Mucosa of rectum (tissue), 2 donors: ENCODE data around the gene SIN3A.
"Not testable (repeated sequence)": the region's sequence is repeated elsewhere in the genome, so short reads cannot be mapped to it uniquely, and the experiment has no call there.

Experiments used
- H3K27ac ChIP-seq, 2 donors: one replicate each; pipeline ENCODE4 v1.7.0; 2013; ENCODE audit warnings: inconsistent platforms in 2 of 2, low read depth in 2 of 2, low read length in 2 of 2
- H3K27me3 ChIP-seq, 2 donors: one replicate each; pipeline ENCODE4 v1.7.0; 2013; ENCODE audit warnings: low read length in 2 of 2; ENCODE audit not compliant: control insufficient read depth in 2 of 2, insufficient read depth in 2 of 2
- H3K36me3 ChIP-seq, 2 donors: one replicate each; pipeline ENCODE4 v1.7.0; 2013; ENCODE audit warnings: low read length in 2 of 2; ENCODE audit not compliant: control insufficient read depth in 2 of 2, insufficient read depth in 2 of 2
- H3K4me1 ChIP-seq, 2 donors: one replicate each; pipeline ENCODE4 v1.7.0; 2013; ENCODE audit warnings: low read length in 2 of 2, mild to moderate bottlenecking in 1 of 2; ENCODE audit not compliant: control insufficient read depth in 2 of 2, insufficient read depth in 2 of 2
- H3K4me3 ChIP-seq, 2 donors: one replicate each; pipeline ENCODE4 v1.7.0; 2013; ENCODE audit warnings: low read length in 2 of 2
- H3K9ac ChIP-seq, 2 donors: one replicate each; pipeline ENCODE4 v1.7.0; 2013; ENCODE audit warnings: low read length in 2 of 2, low read depth in 1 of 2, mild to moderate bottlenecking in 1 of 2
- H3K9me3 ChIP-seq, 2 donors: one replicate each; pipeline ENCODE4 v1.7.0; 2013; ENCODE audit warnings: low read length in 2 of 2; ENCODE audit not compliant: control insufficient read depth in 2 of 2
- donor health status: healthy.
- donor health status: Normal muscosa, but diverticular disease.

SIN3A gene

GRCh38 chr15:75451674-75452363 is at the start of gene SIN3A:
SIN3A (minus strand) TSS chr15:75451690; CDS start chr15:75430375, 21,315 bp downstream.
- Histone ChIP-seq H3K9me3 (no peaks in the 10 kb centered on the region), H3K4me3 (peak within 1 kb of the TSS; percentile 76 to 89), H3K27ac (peak within 1 kb of the TSS; percentile 99), H3K4me1 (peaks cover 29 to 37% of the 10 kb centered on the region in 2 donors), H3K27me3 (no peaks in the 10 kb centered on the region), H3K9ac (peak within 1 kb of the TSS; percentile 91 to 98), H3K36me3 (peaks cover 0 to 5% of the 10 kb centered on the region in 2 donors)

- Histone ChIP-seq H3K4me1 (no peaks in the 10 kb centered on the region), H3K27ac (no peak overlapping the region), H3K36me3 (peaks cover 6 to 33% of the 10 kb centered on the region in 2 donors), H3K9me3 (no peaks in the 10 kb centered on the region), H3K9ac (no peak overlapping the region), H3K4me3 (no peak overlapping the region), H3K27me3 (no peaks in the 10 kb centered on the region)
Observed at GRCh38 chr15:75493732-75494131, 42.2 kb upstream of the SIN3A start.

DNA sequence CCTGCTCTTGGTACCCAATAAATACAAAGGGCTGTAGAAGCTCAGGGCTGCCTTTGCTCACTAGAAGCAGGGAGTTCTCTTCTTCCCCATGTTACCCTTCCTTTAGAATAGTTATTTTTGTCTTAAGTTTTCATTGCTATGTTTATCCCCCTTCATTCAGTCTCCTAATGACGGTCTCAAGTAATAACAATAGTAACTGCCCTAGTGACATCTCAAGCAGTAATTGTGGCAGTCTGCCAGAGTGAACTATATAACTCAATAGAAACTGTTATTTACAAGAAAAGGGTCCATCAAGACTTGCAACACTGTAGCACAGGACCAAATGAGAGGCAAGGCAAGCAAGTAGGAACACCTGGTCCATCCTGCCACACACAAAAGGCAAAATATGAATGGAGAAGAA is 32.5 kb upstream of the SIN3A start:
- H3K9ac ChIP-seq, result no peak overlapping the region
- H3K27ac ChIP-seq, result no peak overlapping the region
- no peaks in the 10 kb centered on the region for H3K4me1 ChIP-seq
- peaks cover 14 to 20% of the 10 kb centered on the region in 2 donors for H3K36me3 ChIP-seq
- no peaks in the 10 kb centered on the region for H3K27me3 ChIP-seq
- H3K9me3 ChIP-seq, result no peaks in the 10 kb centered on the region
- H3K4me3 ChIP-seq, result no peak overlapping the region

DNA sequence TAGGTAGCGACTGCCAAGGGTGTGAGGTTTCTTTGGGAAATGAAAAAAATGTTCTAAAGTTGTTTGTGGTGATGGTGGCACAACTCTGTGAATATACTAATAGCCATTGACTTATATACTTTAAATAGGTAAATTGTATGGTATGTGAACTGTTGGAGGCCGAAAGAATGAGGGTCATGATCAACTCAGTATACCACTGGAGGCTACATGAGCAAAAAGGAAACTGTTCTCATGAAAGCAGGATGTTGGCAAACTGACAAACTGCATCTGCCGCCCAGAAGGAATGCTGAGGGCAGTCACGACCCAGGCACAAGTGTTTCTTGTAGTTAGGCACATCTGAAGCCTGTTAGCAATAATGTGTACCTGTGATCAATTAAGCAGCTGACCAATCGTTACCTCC is 32.1 kb upstream of the SIN3A start:
- not testable (repeated sequence) for H3K4me1 ChIP-seq, H3K4me3 ChIP-seq, H3K9ac ChIP-seq, H3K27ac ChIP-seq, H3K9me3 ChIP-seq, H3K27me3 ChIP-seq
- H3K36me3 ChIP-seq, result peaks cover 14 to 23% of the 10 kb centered on the region in 2 donors

GRCh38 chr15:75483106-75483505 is 31.6 kb upstream of the SIN3A start:
- H3K27ac ChIP-seq, result no peak overlapping the region
- H3K9ac ChIP-seq, result no peak overlapping the region
- H3K27me3 ChIP-seq, result no peaks in the 10 kb centered on the region
- no peaks in the 10 kb centered on the region for H3K9me3 ChIP-seq
- H3K4me1 ChIP-seq, result no peaks in the 10 kb centered on the region
- H3K36me3 ChIP-seq, result peaks cover 14 to 26% of the 10 kb centered on the region in 2 donors
- H3K4me3 ChIP-seq, result no peak overlapping the region

- H3K9me3 ChIP-seq, H3K4me3 ChIP-seq, H3K27me3 ChIP-seq, H3K4me1 ChIP-seq, H3K9ac ChIP-seq, H3K27ac ChIP-seq: not testable (repeated sequence)
- H3K36me3 ChIP-seq, result peaks cover 8 to 18% of the 10 kb centered on the region in 2 donors
Observed at GRCh38 chr15:75480463-75480862, 29.0 kb upstream of the SIN3A start.

DNA sequence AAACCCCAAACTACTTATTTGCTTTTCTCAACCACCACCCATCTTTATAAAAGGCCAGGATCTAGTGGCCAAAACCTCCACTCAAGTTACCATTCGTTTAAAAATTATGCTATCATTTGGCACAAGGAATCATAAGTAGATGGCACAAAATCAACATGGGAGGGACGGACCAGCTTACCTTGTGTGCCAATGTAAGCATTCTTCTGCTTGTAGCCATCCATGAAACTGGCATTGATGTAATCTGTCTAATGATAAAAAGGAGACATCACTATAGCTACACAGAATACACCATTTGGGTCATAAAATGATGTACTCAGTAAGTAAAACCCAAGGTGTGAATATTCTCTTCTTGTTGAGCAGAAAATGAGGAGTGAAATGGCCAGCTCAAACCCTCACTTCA is 28.2 kb upstream of the SIN3A start:
- Histone ChIP-seq H3K27ac (no peak overlapping the region), H3K9me3 (no peaks in the 10 kb centered on the region), H3K9ac (no peak overlapping the region), H3K4me3 (no peak overlapping the region), H3K36me3 (peaks cover 16 to 18% of the 10 kb centered on the region in 2 donors), H3K4me1 (no peaks in the 10 kb centered on the region), H3K27me3 (no peaks in the 10 kb centered on the region)

DNA sequence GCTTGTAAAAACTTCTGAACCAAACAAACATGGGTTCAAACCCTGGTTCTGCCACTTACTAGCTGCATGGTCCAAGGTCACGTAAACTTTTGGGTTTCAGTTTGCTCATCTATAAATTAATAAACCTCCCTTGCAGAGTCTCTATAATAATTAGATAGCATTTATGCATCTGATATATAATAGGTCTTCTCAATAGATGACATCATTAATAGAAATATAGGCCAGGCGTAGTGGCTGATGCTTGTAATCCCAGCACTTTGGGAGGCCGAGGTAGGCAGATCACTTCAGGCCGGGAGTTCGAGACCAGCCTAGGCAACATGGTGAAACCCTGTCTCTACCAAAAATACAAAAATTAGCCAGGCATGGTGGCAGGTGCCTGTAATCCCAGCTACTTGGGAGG is 25.6 kb upstream of the SIN3A start:
- H3K36me3 ChIP-seq, result peaks cover 22 to 26% of the 10 kb centered on the region in 2 donors
- not testable (repeated sequence) for H3K9me3 ChIP-seq, H3K27ac ChIP-seq, H3K27me3 ChIP-seq, H3K9ac ChIP-seq, H3K4me3 ChIP-seq, H3K4me1 ChIP-seq

DNA sequence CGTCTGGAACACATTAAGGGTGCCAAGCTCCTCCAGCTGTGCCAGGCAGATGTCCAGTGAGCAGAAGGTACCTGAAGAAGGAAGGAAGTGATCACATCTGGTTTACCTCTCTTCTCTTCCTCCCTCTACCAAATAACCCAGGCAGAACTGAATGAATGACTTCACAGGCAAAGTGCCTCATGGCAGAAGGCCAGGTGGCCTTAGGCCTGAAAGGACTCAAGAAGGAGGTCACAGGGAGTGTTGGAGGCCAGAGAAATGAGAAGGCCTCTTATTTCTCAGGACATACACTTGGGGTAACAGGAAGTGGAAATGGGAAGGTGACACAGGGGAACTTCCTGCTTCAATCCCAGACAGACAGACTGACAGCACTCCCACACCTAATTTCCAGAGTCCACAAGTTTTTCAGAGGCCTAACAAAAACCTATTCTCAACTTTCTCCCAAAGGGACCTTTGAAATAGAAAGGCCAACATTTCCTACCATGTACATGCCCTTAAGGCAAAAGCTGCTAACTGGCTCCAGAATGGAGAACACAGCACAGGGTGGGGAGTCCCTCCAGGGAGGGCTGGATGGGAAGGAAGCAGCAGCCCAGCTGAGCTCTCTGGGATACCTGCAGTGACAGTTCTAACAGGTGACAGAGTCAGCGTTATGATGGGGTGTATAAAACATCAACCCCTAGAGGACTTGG is 17.6 kb upstream of the SIN3A start:
- no peak overlapping the region for H3K4me3 ChIP-seq
- H3K36me3 ChIP-seq, result peaks cover 55 to 59% of the 10 kb centered on the region in 2 donors
- H3K27ac ChIP-seq, result no peak overlapping the region
- no peaks in the 10 kb centered on the region for H3K9me3 ChIP-seq
- no peak overlapping the region for H3K9ac ChIP-seq
- no peaks in the 10 kb centered on the region for H3K27me3 ChIP-seq
- H3K4me1 ChIP-seq, result no peaks in the 10 kb centered on the region

GRCh38 chr15:75460646-75461045 is 9.2 kb upstream of the SIN3A start:
- Histone ChIP-seq H3K36me3 (peaks cover 0 to 3% of the 10 kb centered on the region in 2 donors), H3K27ac (no peak overlapping the region), H3K9ac (no peak overlapping the region), H3K4me3 (no peak overlapping the region), H3K27me3 (no peaks in the 10 kb centered on the region), H3K9me3 (no peaks in the 10 kb centered on the region), H3K4me1 (peaks cover 8 to 16% of the 10 kb centered on the region in 2 donors)
